HL-60 (cell line): ENCODE results near the gene SLC39A9.

ENCODE experiments used
- DNase-seq, 2 experiments: peaks; one replicate each; pipeline ENCODE4 v3.0.0-alpha.2; 2010 to 2020; ENCODE audit warnings: low read depth in 1 of 2, low spot score in 1 of 2
- H3K27ac ChIP-seq: fragments of 250-450 bp; sonication (Bioruptor Pico); replicated peaks from 2 replicates; pipeline ENCODE4 v1.5.1; 2020; ENCODE audit warnings: mild to moderate bottlenecking, moderate library complexity
- H3K27me3 ChIP-seq: fragments of 250-450 bp; sonication (Bioruptor Pico); 2 replicates; pipeline ENCODE4 v1.5.1; 2021; ENCODE audit warnings: mild to moderate bottlenecking, moderate library complexity; ENCODE audit not compliant: insufficient read depth, poor library complexity, severe bottlenecking
- H3K4me3 ChIP-seq: replicated peaks from 2 replicates; pipeline ENCODE4 v1.5.1; 2011; ENCODE audit warnings: mild to moderate bottlenecking, control low read depth, low read length; ENCODE audit not compliant: insufficient read depth
- GABPA ChIP-seq: IDR thresholded peaks from 2 replicates; pipeline ENCODE4 v1.6.1; 2012; ENCODE audit warnings: low read depth
- POLR2AphosphoS5 ChIP-seq: IDR thresholded peaks from 2 replicates; pipeline ENCODE4 v1.6.1; 2012; ENCODE audit warnings: low read depth
- SPI1 ChIP-seq: IDR thresholded peaks from 2 replicates; pipeline ENCODE4 v1.6.1; 2012; ENCODE audit warnings: low read depth, mild to moderate bottlenecking, borderline replicate concordance
- long read RNA-seq: library from polyadenylated mRNA; unstranded; transcript quantifications from one replicate; pipeline ENCODE4 v2.0.0, GENCODE V29; 2020
- TF ChIP-seq, protein P1 (sequence below): IDR thresholded peaks from one replicate; pipeline ENCODE4 v1.5.1; 2011; ENCODE audit warnings: low read length, control low read depth, inconsistent platforms; ENCODE audit not compliant: insufficient read depth
- TF ChIP-seq, protein P2 (sequence below): IDR thresholded peaks from 2 replicates; pipeline ENCODE4 v1.6.1; 2012; ENCODE audit warnings: low read depth; ENCODE audit not compliant: insufficient replicate concordance

Gene SLC39A9, protein sequence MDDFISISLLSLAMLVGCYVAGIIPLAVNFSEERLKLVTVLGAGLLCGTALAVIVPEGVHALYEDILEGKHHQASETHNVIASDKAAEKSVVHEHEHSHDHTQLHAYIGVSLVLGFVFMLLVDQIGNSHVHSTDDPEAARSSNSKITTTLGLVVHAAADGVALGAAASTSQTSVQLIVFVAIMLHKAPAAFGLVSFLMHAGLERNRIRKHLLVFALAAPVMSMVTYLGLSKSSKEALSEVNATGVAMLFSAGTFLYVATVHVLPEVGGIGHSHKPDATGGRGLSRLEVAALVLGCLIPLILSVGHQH
- long read RNA-seq, full-length matches to known transcripts: 36 of 76 reads
- long read RNA-seq, partial matches to known transcripts: 14 of 76 reads
- long read RNA-seq, other reads (novel, unspliced or antisense): 26 of 76 reads

DNA sequence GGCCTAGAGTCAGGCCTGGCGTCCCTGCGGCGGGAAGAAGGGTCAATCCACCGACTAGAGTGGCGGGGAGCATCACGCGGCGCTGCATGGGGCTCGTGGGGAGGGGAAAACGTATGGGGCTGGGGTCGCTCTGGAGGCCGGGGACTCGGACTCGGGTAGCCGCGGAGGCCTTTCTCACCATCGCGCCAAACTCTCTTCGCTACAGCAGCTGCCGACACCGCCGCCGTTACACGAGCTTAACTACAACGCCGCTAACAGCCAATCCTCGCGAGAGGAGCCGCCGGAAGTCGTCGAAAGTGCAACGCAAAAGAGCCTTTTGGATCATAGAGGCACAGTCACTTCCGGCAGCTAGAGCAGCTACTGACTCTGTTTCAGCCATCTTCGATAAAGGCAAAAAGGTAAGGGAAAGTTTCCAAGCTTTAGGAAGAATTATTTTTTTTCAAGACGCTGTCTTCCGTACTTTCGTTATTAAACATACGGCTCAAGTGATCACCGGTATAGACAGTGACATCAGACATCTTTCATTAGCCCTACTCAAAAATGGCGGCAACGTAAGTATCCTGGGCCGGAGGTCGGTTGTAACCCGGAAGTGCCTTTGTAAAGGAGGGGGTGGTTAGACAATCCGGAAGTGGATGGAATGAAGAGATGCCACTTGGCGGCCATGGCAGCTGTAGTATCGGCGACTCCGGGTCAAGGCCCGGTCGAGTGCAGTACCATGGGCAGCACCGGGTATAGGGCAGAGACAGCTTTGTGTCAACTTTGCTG lies at the start of gene SLC39A9, which contains the start of gene ERH:
Gene SLC39A9 (plus strand): TSS at position 640 of the 765 bp plus-strand sequence. CDS start 678 bp downstream, outside the sequence.
Gene ERH (minus strand): TSS at position 247 of the 765 bp plus-strand sequence. CDS start 66 bp downstream, at position 181.
- Histone ChIP-seq H3K27me3 (no peaks in the 10 kb centered on the region), H3K4me3 (peak within 1 kb of the TSS; percentile 77), H3K27ac (peak within 1 kb of the TSS; percentile 93)
- TF ChIP-seq, protein P1, sequence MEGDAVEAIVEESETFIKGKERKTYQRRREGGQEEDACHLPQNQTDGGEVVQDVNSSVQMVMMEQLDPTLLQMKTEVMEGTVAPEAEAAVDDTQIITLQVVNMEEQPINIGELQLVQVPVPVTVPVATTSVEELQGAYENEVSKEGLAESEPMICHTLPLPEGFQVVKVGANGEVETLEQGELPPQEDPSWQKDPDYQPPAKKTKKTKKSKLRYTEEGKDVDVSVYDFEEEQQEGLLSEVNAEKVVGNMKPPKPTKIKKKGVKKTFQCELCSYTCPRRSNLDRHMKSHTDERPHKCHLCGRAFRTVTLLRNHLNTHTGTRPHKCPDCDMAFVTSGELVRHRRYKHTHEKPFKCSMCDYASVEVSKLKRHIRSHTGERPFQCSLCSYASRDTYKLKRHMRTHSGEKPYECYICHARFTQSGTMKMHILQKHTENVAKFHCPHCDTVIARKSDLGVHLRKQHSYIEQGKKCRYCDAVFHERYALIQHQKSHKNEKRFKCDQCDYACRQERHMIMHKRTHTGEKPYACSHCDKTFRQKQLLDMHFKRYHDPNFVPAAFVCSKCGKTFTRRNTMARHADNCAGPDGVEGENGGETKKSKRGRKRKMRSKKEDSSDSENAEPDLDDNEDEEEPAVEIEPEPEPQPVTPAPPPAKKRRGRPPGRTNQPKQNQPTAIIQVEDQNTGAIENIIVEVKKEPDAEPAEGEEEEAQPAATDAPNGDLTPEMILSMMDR: no peak
- TF ChIP-seq POLR2AphosphoS5 (peak; percentile 38; the same call in 1 of the 2 replicates), SPI1 (no peak), GABPA (peak; percentile 94)
- TF ChIP-seq, protein P2, sequence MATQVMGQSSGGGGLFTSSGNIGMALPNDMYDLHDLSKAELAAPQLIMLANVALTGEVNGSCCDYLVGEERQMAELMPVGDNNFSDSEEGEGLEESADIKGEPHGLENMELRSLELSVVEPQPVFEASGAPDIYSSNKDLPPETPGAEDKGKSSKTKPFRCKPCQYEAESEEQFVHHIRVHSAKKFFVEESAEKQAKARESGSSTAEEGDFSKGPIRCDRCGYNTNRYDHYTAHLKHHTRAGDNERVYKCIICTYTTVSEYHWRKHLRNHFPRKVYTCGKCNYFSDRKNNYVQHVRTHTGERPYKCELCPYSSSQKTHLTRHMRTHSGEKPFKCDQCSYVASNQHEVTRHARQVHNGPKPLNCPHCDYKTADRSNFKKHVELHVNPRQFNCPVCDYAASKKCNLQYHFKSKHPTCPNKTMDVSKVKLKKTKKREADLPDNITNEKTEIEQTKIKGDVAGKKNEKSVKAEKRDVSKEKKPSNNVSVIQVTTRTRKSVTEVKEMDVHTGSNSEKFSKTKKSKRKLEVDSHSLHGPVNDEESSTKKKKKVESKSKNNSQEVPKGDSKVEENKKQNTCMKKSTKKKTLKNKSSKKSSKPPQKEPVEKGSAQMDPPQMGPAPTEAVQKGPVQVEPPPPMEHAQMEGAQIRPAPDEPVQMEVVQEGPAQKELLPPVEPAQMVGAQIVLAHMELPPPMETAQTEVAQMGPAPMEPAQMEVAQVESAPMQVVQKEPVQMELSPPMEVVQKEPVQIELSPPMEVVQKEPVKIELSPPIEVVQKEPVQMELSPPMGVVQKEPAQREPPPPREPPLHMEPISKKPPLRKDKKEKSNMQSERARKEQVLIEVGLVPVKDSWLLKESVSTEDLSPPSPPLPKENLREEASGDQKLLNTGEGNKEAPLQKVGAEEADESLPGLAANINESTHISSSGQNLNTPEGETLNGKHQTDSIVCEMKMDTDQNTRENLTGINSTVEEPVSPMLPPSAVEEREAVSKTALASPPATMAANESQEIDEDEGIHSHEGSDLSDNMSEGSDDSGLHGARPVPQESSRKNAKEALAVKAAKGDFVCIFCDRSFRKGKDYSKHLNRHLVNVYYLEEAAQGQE: peak; percentile 61
- peak; percentile 80 to 91 for DNase-seq

DNA sequence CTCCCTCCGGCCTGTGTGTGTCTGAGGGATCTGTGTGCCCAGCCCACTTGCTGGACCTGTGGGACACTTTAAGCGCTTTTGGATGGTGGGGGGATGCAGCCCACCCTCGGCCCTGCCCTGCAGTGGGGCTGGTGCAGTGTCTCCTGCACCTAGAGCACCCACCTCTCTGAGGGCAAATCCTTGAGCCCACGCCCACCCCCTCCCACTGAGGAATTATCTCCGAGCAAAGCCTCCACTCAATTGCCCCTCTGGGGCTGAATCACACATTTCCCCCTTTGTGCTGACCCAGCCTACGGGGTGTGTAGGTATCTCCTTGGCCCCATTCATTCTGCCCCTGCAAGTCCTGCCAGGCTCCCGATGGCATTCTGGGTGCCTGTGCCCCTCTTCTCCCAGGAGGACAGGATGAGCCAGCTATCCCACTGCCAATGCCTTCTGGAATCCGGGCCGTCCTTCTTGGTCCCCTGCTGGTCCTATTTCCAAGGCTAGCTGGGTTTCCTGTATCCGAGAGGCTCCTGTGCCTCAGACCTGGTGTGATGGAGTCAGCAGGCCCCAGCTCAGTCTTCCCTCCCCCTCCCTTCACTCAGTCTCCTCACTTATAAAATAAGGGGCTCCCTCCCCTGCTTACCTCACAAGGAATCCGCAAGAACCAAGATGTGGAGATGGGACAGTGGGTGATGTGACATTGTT lies 49.3 kb upstream of the SLC39A9 start:
- Histone ChIP-seq H3K27me3 (no peaks in the 10 kb centered on the region), H3K27ac (no peak overlapping the region), H3K4me3 (no peak overlapping the region)
- no peak for TF ChIP-seq SPI1
- TF ChIP-seq, protein P2: no peak
- TF ChIP-seq POLR2AphosphoS5: no peak
- TF ChIP-seq GABPA: no peak
- TF ChIP-seq, protein P1: no peak
- DNase-seq: no peak

DNA sequence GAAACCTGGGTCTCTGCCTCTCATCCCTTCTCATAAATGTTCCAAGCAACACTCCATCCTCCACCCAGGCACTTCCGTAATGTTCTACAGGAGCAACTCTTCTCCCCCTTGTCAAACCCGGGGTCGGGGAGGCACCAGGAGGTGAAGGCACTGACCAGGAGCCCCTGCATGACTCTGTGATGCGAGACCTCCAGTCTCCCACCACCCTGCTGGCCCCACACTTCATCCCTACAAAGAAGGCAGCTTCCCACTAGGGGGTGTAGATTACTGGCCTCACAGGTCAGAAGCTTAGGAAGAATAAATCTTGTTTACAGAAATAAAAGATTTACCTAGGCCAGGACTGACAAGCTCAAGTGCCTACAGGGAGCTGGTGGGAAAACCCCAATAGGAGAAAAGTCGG lies 47.6 kb upstream of the SLC39A9 start:
- no peak overlapping the region for H3K4me3 ChIP-seq
- TF ChIP-seq SPI1 (no peak), POLR2AphosphoS5 (no peak), GABPA (no peak)
- TF ChIP-seq, protein P2: no peak
- TF ChIP-seq, protein P1: no peak
- no peak for DNase-seq
- no peak overlapping the region for H3K27ac ChIP-seq
- H3K27me3 ChIP-seq: no peaks in the 10 kb centered on the region
